T-helper 1 cell treated with Interleukin-12 subunit alpha and Interleukin-12 subunit beta and Interleukin-4 antibody, amounts not matched to agents 30 ng/mL and 1 ng/mL, for 36 hours (primary cell): ENCODE measurements around the gene MAST3. TPM values are rescaled to one million over a fixed set of nuclear protein-coding genes. Genes with fewer than 3 reads are reported as not detected.

Experiments
- total RNA-seq: library from RNA; stranded (reverse); gene quantifications from 2 replicates; pipeline ENCODE4 v1.2.3, GENCODE V29; 2022

Gene MAST3
- total RNA-seq, 1 donor from 2014 or later = 38.9 TPM

Other genes with a start within 250 kb of the MAST3 start
- 336 and 345 TPM in 2 replicates for gene JAK3, start 249.8 kb upstream of the MAST3 start, total RNA-seq
- 2,028 and 2,084 TPM in 2 replicates for gene RPL18A, start 237.9 kb upstream of the MAST3 start, total RNA-seq
- gene SLC5A5, start 225.8 kb upstream of the MAST3 start, total RNA-seq = 1.6 and 2.2 TPM in 2 replicates
- 64.3 and 72.2 TPM in 2 replicates for gene CCDC124, start 164.8 kb upstream of the MAST3 start, total RNA-seq
- 0.20 TPM in 1 of 2 replicates, not detected in the other for gene KCNN1, start 130.7 kb upstream of the MAST3 start, total RNA-seq
- 68.1 and 80.2 TPM in 2 replicates for gene ARRDC2, start 89.6 kb upstream of the MAST3 start, total RNA-seq
- gene IL12RB1, start 10.8 kb upstream of the MAST3 start, total RNA-seq = 128 and 131 TPM in 2 replicates
- 13.0 and 14.6 TPM in 2 replicates for gene PIK3R2, start 55.4 kb downstream of the MAST3 start, total RNA-seq
- gene IFI30, start 76.0 kb downstream of the MAST3 start, total RNA-seq = 133 and 143 TPM in 2 replicates
- 10.3 and 11.9 TPM in 2 replicates for gene MPV17L2, start 95.4 kb downstream of the MAST3 start, total RNA-seq
- gene RAB3A, start 106.3 kb downstream of the MAST3 start, total RNA-seq = 3.6 and 4.8 TPM in 2 replicates
- not detected in 2 replicates for gene PDE4C, start 128.7 kb downstream of the MAST3 start, total RNA-seq
- 3.4 and 4.6 TPM in 2 replicates for gene IQCN, start 176.7 kb downstream of the MAST3 start, total RNA-seq
- 295 and 303 TPM in 2 replicates for gene JUND, start 183.8 kb downstream of the MAST3 start, total RNA-seq
- gene LSM4, start 225.3 kb downstream of the MAST3 start, total RNA-seq = 120 and 125 TPM in 2 replicates
- 27.6 and 29.2 TPM in 2 replicates for gene PGPEP1, start 242.8 kb downstream of the MAST3 start, total RNA-seq